Raji (cell line): ENCODE measurements around the gene EPS8L3.

Source experiments
- POLR2A ChIP-seq: IDR thresholded peaks from 2 replicates; pipeline ENCODE4 v1.6.1; 2011; ENCODE audit warnings: low read depth, low read length, control low read depth; ENCODE audit not compliant: insufficient read depth

Gene EPS8L3

DNA sequence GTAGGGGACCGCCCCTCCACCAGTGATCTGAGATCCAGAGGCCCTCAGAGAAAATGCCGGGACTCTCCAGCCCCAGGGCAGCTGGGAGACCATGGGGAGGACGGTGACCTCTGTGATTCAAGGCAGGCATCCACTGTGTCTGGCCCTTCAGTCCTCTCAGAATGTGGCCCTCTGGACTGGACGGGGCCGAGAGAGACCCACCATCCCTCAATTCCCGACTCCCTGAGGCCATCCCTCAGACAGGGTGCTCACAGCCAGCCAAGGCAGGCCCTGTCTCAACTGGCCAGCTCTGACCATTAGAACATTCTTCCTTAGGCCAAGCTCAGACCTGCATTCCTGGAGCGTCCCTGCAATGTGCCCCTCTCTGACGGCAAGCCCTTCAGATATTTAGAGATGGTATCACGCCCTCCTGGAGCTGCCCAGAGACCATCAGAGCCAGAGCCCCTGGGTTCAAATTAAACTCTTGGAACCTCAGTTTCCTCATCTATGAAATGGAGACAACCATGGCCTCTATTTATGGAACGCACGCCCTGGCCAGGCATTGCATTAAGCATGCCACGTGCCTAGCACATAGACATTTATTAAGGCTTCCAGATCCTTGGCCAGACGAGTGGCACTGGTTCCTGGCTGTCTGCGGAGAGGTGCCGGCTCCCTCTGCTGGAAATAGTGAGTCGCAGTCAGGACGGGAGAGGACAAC, 9.6 kb upstream of the EPS8L3 start:
- no peak for TF ChIP-seq POLR2A

DNA sequence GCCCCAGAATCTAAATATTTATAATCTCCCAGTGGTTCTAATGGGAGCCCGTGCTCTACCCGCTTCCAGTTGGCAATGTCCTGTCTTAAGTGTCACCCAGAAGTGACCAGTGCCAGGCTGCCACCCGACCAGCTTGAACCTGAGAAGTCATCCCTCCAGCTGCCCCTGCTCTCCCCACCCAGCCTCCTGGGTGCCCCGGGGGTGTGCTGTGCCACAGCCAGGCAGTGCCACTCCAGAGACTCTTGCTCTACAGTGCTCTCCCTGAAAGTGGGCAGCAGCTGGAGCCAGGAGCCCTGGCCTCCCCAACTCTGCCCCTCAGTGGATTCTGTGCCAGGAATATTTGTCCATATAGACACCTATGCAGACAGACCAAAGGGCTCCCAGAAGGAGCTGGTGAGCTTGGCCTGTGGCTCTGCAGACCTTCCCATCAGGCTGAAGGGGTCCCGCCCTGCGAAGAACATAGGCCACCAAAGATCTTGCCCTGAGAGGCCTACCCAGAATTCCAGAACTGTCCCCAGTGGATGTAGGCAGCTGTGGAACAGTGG, 9.0 kb upstream of the EPS8L3 start:
- no peak for TF ChIP-seq POLR2A

DNA sequence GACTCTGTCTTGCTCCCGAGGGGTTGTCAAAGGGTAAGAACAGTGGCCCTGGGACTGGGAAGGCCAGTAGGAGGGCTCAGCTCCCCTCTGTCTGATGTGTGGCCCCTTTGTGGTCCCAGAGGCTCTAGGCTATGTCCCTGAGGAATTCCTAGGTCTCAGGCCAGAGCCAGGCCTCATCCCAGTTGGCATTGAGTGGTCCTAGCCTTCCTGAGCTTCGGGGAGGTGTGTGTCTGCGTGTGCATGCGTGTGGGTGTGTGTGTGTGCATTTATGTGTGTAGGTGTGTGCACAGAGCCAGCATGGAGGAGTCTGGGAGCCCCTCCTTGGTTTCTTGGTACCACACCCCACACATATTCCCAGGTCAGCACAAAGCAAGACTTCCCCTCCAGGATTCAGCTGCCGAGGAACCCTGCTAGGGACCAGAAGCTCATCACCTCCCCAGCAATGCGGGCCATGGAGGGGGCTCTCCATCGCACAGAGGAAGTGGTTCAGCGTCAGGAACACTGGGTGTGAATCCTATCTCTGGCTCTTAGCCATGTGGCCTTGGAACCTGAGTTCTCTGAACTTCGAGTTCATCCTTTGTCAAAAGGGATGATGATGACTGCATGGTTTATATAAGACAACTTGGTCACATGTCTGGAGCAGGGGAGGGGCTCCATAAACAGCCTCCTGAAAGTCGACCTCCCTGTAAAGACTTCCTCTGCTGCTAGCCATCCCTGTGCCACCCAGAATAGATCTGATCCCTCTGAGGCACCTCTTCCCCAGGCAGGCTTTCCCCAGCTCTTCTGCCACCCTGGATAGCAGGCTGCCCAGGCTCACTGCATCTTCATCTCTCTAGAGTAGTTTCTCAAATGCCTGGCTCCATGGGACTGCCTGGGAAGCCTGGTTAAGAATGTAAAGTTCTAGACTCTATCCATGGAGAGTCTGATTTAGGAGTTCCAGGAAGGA, 8.3 kb upstream of the EPS8L3 start:
- no peak for TF ChIP-seq POLR2A

DNA sequence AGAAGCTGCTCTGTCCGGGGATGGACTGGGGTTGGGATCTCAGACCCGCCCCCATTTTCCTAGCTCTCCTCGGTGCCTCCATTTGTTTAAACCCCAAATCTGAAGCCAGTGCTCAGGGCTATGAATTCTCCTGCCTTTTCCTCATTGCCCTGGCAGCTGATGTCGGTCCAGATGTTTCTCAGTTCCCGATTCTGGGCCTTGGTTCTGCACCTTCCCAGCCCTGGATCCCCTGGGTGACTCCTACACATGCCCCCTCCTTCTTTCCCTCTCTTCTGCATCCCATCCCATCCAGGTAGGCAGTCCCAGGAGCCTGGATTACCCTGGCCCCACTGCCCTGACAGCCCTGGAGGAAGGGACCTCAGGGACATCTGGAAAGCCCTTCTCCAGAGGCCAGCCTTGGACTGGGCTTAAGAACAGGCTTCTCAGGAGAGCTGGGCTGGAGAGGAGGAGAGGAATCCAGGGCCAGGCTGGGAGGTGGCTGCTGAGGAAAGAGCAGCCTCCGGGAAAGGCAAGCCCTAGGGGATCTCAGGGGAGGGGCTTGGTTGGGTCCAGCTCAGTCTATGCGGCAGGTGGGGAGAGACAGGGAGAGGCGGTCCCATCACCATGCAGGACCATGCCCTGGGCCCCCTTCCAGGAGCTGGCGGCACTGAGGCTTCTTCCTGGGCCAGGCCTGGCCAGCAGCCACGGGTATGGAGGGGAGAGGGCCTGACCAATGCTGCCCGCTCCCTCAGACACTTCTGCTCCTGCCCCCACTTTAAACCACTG, 6.8 kb upstream of the EPS8L3 start:
- TF ChIP-seq POLR2A: no peak

DNA sequence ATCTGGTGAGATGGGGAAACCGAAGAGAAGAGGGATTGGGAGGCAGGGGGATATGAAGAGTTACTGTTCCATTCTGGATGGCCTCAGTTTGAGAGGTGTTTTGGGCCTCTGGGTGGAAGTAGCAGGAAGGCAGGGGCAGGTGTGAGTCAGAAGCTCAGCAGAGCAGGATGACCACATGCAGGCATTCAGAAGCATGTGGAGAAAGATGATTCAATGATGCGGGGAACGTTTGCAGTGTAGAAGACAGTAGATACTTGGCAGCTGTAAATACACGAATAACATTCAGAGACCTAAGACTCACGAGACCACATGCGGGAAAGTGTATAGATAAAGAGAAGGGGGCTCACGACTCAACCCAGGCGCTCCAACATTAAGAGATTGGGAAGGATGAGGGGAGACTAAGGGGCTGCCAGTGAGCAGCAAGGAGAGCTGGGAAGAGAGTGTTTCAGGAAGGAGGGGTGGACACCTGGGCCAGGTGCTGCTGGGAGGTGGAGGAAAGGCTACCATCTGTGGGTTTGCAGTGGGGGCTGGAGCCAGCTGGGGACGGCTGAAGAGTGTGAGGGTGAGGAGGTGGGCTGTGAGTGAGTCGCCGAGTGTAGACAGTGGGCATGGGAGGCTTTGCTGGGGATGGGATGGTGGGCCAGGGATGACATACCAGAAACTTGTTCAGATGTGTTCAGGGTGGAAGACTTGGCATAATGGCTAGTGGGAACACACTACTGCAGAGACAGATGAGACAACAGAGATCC, 5.8 kb upstream of the EPS8L3 start:
- TF ChIP-seq POLR2A: no peak

DNA sequence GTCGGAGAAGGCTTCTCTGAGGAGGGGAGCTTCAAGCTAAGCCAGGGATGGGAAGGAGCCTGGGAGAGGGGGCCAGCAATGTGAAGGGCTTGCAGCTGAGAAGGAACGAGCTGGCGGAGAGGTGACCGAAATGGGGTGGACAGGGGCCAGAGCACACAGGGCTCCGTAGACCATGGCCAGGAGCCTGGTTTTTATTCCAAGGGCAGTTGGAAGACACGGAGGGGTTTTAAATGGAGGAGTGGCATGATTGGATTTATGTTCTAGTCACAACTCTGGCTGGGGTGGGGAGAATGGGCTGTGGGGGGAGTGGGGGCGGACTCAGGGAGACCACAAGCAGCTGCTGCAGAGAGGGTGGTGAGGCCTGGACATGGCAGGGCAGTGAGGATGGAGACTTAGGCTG, 5.1 kb upstream of the EPS8L3 start:
- TF ChIP-seq POLR2A: no peak

DNA sequence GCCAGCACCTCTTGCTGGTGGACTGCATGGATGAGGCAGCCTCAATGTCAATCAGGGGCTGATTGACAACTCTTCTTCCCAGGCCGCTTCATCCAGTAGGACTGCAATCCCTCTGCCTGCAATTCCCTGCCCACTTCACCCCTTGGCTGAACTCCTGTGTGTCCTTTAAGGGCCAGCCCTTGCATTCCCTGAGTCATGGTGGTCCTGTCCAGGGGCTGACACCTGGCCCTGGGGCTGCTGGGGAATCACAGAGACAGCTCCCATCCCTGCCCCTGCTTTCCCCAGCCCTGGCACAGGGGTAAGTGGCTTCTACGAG, 4.6 kb upstream of the EPS8L3 start:
- TF ChIP-seq POLR2A: no peak

DNA sequence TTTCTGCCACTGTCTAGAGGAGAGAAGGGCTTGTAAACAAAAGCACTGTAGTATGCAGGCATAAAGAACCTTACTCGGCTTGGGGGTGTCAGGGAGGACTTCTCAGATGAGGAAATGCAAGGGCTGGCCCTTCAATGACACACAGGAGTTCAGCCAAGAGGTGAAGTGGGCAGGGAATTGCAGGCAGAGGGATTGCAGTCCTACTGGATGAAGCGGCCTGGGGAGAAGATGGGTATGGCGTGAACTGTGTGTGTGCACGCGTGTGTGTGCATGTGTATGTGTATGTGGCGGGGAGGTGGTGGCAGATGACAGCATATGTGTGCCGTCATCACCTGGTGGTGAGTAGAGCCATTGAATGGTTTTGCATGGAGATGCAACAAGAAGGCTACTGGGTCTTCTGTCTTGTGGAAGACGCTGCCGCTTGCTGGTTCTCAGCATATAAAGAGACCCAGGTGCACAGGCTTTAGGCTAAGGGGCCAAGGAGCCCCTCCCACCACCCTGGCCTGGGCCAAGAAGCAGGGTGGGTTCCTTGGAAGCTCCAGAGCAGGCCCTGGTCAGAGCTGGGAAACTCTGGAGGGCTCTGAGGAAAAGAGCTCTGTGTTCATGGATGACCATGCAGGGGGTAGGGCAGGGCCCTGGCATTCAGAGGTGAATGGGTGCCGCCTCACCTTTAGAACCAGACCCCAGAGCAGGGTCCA, 4.1 kb upstream of the EPS8L3 start:
- TF ChIP-seq POLR2A: no peak

DNA sequence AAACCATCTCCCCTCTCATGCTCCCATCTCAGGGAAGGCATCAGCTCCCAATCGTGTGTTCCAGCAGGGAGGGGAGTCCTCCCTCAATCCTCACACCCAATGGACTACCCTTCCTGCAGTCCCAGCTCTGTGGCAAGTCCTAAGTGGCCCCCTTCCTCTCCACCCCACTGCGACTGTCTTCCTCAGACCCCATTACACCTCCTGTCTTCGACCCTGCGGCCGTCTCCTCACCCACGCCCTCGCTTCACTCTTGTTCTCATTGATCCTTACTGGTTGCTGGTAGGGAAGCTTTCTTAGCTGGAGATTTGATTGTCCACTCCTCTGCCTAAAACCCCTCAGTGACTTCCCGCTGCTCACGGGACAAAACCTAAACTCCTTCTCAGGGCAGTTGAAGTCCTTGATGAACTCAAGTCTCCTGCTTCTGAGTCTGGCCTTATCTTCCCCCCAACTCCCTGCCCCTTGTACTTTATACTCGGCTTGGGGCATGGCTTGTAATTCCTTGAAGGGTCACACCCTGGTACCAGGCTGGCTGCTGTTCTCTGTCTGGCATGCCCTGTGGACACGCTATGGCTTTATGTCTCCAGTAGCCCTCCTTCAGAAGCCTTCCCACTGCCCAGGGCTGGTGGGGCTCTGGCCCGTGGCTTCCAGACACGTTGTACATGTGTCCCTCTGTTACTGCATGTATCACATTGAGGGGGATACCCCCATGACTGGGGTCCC, 2.3 kb upstream of the EPS8L3 start:
- no peak for TF ChIP-seq POLR2A

DNA sequence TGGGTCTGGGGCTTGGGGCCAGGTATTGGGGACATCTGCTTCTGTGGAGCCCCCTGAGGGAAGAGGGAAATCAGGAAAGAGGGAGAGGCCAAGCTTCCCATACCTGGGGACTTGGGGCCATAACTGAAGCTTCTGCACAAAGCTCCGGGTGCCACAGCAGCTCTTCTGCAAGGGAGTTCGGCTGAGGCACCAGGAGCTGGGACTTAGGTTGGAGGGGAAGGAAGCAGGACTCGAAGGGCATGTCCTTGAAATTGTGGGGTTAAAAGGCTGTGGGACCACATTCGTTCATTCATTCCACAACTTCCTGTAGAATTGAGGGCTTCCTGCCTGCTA, 1.7 kb upstream of the EPS8L3 start:
- TF ChIP-seq POLR2A: no peak

DNA sequence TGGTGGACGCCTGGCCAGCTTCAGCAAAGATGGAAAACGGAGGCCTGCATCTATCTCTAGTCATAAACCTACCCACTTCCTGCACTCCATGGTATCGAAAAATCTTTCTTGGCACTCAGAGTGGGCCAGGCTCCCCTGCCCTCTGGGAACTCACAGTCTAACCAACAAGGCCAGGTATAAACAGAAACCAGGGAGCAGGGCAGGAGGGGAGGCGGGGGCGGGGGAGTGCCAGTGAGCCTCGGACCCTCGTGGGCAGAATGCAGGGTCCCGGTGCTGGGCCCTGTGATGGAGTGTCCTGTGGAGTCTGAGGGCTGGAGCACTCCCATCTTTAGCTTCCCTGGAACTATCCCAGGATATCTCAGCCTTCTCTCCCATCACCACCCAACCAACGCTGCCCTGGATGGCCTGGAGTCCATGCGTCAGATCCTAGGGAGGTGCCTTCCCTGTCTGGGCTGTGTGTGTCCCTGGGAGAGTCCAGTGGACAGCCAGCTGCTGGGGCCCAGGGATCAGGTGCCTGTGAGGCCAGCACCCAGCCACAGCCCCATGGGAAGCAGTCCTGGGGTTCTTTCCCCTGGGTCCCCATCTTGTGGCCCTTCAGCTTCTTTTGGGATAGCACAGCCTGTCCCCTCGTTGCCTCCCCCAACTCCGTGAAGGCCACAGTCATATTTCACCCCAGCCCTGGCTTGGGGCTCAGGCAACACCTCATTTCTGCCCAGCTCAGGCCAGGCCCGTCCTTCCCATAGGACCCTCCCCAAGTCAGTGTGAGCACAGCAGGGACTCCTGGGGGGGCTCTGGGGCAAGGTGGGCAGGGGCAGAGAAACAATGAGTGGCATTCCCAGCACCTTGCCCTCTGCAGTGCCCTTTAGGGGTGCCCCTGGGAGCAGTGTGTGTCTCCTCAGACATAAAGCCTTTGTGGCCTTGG, 1.1 kb upstream of the EPS8L3 start:
- TF ChIP-seq POLR2A: no peak

DNA sequence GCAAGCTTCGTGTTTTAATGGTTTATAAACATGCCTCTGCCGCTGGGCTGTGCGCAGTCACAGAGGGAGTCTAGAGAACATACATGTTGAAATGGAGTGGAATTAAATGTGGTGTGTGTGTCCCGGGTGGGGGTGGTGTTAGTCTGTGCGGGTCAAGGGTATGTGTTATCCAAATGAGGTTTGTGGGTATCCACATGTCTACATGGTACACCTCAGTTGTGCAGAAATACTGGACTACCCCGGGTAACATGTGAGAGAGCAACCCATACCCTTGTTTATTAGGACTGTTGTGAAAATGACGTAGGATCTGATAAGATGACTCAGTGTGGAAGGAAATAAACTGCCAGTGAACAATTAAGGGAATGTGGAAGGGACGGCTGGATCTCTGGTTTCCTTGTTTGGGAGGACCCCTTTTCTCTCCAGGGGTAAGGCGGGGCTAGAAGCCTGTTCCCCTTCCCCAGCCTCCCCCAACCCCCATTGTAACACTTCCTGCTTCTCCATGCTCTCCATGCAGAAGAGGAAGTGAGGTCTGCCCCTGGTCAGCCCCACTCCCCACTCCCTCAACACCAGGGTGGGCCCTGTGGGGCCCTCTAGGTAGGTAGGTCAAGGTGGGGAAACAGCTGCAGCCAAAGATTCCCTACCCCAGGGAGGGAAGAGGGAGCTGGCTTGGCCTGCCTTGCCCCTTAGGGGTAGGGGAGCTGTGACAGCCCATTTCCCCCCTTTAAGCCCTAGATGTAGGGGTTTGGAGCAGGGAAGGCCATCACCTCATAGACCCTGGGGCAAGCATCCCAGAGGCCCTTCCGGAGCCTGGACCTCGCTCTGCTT, 690 bp downstream of the EPS8L3 start:
- no peak for TF ChIP-seq POLR2A

DNA sequence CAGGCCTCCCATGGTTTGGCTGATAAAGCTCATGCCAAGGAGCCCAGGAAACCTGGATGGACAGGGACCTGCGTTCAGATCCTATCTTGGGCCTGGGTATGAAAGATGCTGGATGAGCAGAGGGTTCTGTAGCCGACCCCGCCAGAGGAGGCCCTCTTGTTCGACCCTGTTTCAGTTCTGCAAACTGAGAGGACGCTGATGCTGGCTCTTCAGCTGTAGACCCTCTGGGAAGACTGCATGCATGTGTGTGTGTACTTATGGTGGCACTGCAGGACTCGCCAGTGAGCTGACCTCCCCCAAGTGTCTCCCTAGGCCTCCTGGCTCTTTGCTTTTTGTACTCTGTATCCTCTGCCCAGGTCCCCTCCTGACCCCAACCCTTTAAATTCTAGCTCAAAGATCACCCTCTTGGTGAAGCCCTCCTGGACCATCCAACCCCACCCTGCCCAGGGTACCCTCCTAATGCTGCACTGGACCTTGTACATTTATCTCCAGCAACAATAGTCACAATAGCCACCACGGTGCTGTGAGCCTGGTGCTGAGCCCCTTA, 1.6 kb downstream of the EPS8L3 start:
- no peak for TF ChIP-seq POLR2A
